Hematopoietic multipotent progenitor cell treated with erythropoietin and hydrocortisone succinate and interleukin-3 and kit ligand, for 4 days (in vitro differentiated cells): ENCODE measurements around the gene POU6F2.

ENCODE experiments used
- DNase-seq: peaks from one replicate; pipeline ENCODE4 v3.0.0-alpha.2; 2015

The POU6F2 gene

GRCh38 chr7:39198556-39198955, 220.8 kb downstream of the POU6F2 start:
- no peak for DNase-seq

- no peak for DNase-seq
Measured at GRCh38 chr7:39199006-39199405, 221.3 kb downstream of the POU6F2 start.

- DNase-seq: no peak
Measured at GRCh38 chr7:39199951-39200350, 222.2 kb downstream of the POU6F2 start.

- no peak for DNase-seq
Measured at GRCh38 chr7:39202041-39202440, 224.3 kb downstream of the POU6F2 start.

GRCh38 chr7:39210362-39210761, 232.7 kb downstream of the POU6F2 start:
- DNase-seq: no peak

- DNase-seq: no peak
Measured at GRCh38 chr7:39211581-39211980, 233.9 kb downstream of the POU6F2 start.

- DNase-seq: no peak
Measured at GRCh38 chr7:39212876-39213275, 235.2 kb downstream of the POU6F2 start.

- DNase-seq: no peak
Measured at GRCh38 chr7:39217783-39218182, 240.1 kb downstream of the POU6F2 start.

GRCh38 chr7:39219869-39220268, 242.2 kb downstream of the POU6F2 start:
- no peak for DNase-seq

- no peak for DNase-seq
Measured at GRCh38 chr7:39221901-39222300, 244.2 kb downstream of the POU6F2 start.

- peak; percentile 4 for DNase-seq
Measured at GRCh38 chr7:39228946-39229345, 251.2 kb downstream of the POU6F2 start.

GRCh38 chr7:39233851-39234529, 256.3 kb downstream of the POU6F2 start:
- DNase-seq: no peak

- no peak for DNase-seq
Measured at GRCh38 chr7:39238234-39238869, 260.6 kb downstream of the POU6F2 start.

GRCh38 chr7:39240864-39241263, 263.2 kb downstream of the POU6F2 start:
- DNase-seq: no peak

GRCh38 chr7:39247576-39247975, 269.9 kb downstream of the POU6F2 start:
- DNase-seq: no peak

GRCh38 chr7:39248041-39248691, 270.5 kb downstream of the POU6F2 start:
- DNase-seq: no peak

- no peak for DNase-seq
Measured at GRCh38 chr7:39248692-39249090, 271.0 kb downstream of the POU6F2 start.

GRCh38 chr7:39249635-39250152, 272.0 kb downstream of the POU6F2 start:
- DNase-seq: no peak

- DNase-seq: no peak
Measured at GRCh38 chr7:39252916-39253315, 275.2 kb downstream of the POU6F2 start.

- DNase-seq: no peak
Measured at GRCh38 chr7:39259391-39260003, 281.8 kb downstream of the POU6F2 start.

- no peak for DNase-seq
Measured at GRCh38 chr7:39260279-39260844, 282.7 kb downstream of the POU6F2 start.

GRCh38 chr7:39261771-39262170, 284.1 kb downstream of the POU6F2 start:
- DNase-seq: no peak
